ENCODE measurements around the gene POLR2I.

Gene POLR2I

DNA sequence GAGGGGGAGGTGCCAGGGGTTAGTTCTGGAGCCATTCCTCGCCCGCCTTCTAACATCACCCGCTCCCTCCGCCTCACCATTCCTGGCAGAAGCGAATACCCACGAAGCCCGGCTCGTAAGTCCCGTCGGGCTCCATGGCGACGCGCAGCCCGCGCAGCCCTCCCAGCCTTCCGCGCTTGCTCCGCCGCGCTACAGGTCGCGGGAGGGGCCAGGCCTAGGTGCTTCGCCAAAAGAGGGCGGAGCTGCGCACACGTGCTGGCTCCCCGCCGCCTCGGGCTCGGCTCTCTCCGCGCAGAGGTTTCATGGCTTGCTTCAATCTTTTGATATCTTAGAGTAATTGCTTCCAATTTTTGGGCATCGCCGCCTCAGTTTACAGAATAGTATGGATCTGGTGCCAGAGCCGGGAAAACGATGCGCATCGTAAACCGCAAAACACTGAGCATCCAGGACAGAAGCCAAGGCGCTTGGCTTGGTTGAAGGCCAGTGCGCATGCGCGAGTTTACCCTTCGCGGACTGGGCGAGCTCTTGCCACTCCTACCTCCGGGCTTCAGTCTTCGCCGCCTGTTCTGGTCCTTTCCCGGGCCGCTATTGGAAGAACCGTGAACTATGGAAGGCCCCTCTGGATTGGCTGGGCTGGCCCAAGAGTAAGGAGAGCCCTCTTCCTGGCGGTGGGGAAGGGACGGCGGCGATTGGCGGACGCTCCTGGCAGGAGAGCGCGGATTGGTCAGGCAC, at the start of gene POLR2I:
POLR2I (minus strand) TSS at position 155 of the 732 bp plus-strand sequence; CDS start at position 136, 19 bp downstream.
- DNase-seq (ENCODE audit: low read depth in 2 of 2), result peak; percentile 98 to 99

DNA sequence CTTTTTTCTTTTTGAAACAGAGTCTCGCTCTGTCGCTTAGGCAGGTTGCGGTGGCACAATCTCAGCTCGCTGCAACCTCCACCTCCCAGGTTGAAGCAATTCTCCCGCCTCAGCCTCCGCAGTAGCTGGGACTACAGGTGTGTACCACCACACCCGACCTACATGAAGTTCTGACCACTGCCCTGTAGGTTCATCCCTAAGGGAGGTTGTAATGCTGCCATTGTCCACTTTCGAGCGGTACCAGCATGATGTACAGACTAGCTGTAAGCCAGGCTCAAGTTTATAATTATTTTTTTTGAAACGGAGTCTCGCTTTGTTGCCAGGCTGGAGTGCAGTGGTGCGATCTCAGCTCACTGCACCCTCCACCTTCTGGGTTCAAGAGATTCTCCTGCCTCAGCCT, 49.1 kb upstream of the POLR2I start:
- no peak for DNase-seq (ENCODE audit: low read depth in 2 of 2)

- no peak for DNase-seq (ENCODE audit: low read depth in 2 of 2)
Measured at GRCh38 chr19:36160821-36161596, 46.3 kb upstream of the POLR2I start.

DNA sequence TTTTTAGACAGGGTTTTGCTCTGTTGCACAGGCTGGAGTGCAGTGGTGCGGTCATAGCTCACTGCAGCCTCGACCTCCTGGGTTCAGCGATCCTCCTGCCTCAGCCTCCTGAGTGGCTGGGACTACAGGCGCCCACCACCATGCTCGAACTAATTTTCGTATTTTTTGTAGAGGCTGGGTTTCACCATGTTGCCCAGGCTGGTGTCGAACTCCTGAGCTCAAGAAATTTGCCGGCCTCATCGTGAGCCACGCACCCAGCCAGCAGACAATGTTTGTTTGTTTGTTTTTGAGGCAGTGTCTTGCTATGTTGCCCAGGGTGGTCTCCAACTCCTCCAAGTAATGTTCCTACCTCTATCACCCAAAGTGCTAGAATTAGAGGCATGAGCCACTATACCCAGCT, 38.5 kb upstream of the POLR2I start:
- no peak for DNase-seq (ENCODE audit: low read depth in 2 of 2)

DNA sequence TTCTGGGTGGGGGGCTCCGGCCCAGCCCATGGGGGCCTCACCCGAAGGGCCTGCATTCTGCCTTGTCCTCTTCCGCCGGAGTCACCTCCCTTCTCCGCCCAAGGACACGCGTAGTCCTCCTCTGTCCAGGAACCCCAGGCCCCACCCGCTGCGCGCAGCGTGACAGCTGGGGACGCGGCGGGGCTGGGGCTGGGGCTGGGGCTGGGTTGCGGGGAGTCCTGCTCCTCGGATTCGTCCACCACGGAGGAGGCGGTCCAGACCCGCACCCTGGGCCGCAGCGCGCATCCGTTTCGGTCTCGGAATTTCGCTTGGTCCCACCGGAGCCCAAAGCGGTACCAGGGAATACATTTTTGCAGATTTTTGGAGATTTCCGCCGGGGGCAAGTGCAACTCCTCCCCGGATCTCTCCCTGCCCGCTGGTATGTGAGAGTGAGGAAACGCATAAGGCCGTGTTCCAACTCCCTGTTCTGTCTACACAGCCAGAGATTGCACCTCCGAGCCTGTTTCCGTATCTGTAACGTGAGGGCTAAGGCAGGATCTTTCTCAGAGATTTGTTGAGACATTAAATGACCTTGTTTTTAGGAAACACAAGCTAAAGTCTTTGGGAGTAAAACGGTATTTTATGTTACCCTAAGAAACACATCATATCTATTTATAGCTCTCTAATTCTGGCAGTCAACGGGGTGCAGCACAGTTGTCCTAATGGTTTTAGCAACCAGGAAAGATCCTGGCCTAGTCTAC, 37.8 kb upstream of the POLR2I start, which contains the start of gene COX7A1:
COX7A1 (minus strand) TSS at position 96 of the 740 bp plus-strand sequence; CDS start at position 56, 40 bp downstream.
- no peak for DNase-seq (ENCODE audit: low read depth in 2 of 2)

DNA sequence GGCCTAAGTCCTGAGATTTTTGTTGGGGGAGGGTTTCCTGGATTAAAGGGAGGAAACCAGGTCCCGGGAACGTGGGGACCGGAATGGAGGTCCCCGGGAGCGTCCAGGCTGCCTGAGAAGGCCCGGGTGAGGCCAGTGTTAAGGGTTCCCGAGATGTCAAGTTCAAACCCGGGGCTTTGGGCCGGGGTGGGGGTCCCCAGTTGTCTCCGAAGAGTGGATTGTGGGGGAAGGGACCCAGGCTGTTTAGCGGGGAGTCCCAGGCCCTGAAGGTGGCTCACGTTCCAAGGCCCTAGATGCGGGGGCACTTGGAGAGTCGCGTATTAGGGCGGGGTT, 37.3 kb upstream of the POLR2I start:
- DNase-seq (ENCODE audit: low read depth in 2 of 2), result no peak

- no peak for DNase-seq (ENCODE audit: low read depth in 2 of 2)
Measured at GRCh38 chr19:36151144-36152018, 36.7 kb upstream of the POLR2I start.

DNA sequence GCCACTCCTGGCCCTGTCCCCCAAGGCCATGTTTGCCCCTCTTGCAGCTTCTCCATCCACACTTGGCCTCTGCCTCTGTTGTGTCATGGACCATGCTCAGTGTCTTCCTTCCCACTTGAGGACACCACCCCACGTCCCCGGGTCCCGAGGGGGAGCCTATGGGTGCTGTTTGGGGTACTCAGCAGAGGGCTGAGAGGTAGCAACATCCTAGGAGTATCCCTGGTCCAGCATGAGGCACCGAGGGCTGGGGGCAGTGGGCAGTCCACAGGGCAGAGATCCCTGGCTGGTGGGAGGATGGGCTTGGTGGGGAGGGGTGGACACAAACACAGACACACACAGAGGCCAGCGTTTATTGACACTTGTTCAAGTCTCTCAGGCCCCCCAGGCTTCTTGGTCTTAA, 35.9 kb upstream of the POLR2I start:
- no peak for DNase-seq (ENCODE audit: low read depth in 2 of 2)

- DNase-seq (ENCODE audit: low read depth in 2 of 2), result no peak
Measured at GRCh38 chr19:36149673-36150406, 35.2 kb upstream of the POLR2I start.

- DNase-seq (ENCODE audit: low read depth in 2 of 2), result no peak
Measured at GRCh38 chr19:36144624-36145023, 29.9 kb upstream of the POLR2I start.

- DNase-seq (ENCODE audit: low read depth in 2 of 2), result no peak
Measured at GRCh38 chr19:36142496-36142895, 27.8 kb upstream of the POLR2I start.

DNA sequence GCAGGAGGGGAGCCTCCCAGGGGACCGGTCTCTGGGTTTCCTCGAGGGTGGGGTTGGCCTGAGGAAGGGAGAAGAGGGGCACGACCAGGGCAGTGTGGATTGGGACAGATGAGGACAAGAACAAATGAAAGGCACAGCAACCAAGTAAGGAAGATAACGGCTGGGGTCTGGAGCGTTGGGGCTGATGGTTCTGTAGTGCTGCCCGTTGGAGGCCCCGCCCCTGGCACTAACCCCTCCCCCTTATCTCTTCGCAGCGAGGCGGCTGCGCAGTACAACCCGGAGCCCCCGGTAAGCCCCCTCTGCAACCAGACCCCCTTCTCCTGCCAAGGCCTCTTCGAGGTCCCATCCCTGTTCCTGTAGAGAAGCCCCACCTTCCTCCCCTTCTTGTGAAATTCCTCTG, 27.4 kb upstream of the POLR2I start:
- DNase-seq (ENCODE audit: low read depth in 2 of 2), result no peak

DNA sequence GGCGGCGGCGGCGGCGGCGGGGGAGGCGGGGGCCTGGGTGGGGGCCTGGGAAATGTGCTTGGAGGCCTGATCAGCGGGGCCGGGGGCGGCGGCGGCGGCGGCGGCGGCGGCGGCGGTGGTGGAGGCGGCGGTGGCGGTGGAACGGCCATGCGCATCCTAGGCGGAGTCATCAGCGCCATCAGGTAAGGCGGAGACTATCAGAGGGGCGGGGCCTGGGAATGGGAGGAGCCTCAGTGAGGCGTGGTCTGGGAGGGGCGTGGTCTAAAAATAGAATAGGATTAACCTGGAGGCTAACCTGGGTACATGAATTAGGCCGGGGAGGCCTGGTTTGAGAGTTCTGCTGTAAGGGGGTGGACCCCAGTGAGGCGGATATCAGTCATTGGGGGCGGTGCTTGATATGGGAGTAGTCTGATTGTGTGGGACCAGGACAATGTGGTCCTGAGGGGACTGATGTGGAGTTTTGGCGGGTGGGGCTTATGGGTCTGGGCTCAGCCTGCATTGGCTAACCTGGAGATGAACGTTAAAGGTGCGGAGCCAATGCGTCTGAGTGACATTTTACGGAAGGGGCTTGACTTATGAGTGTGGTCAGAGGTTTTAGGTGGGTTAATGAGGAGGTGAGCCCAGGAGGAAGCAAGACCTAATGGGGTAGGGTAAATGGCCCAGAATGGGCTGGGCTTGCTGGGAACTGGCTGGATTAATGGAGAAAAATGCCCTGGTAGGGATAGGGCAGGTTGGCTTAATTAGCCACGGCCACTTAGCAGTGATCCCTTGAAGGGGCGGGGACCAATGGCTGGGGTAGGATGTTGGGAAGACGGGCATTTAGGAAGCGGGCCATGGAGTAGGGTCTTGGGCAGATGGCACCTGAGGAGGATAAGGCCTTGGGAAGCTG, 26.6 kb upstream of the POLR2I start:
- DNase-seq (ENCODE audit: low read depth in 2 of 2), result peak; percentile 79 to 89

GRCh38 chr19:36140304-36141038, 25.8 kb upstream of the POLR2I start:
- peak in 1 of 2 donors; percentile 14 for DNase-seq (ENCODE audit: low read depth in 2 of 2)

GRCh38 chr19:36139473-36140303, 25.0 kb upstream of the POLR2I start, which contains the start of gene CAPNS1:
TSS of gene CAPNS1 (plus strand) at chr19:36140066. CDS start at chr19:36141012, 946 bp downstream.
- DNase-seq (ENCODE audit: low read depth in 2 of 2), result peak; percentile 82 to 93

GRCh38 chr19:36139120-36139472, 24.4 kb upstream of the POLR2I start:
- no peak for DNase-seq (ENCODE audit: low read depth in 2 of 2)

DNA sequence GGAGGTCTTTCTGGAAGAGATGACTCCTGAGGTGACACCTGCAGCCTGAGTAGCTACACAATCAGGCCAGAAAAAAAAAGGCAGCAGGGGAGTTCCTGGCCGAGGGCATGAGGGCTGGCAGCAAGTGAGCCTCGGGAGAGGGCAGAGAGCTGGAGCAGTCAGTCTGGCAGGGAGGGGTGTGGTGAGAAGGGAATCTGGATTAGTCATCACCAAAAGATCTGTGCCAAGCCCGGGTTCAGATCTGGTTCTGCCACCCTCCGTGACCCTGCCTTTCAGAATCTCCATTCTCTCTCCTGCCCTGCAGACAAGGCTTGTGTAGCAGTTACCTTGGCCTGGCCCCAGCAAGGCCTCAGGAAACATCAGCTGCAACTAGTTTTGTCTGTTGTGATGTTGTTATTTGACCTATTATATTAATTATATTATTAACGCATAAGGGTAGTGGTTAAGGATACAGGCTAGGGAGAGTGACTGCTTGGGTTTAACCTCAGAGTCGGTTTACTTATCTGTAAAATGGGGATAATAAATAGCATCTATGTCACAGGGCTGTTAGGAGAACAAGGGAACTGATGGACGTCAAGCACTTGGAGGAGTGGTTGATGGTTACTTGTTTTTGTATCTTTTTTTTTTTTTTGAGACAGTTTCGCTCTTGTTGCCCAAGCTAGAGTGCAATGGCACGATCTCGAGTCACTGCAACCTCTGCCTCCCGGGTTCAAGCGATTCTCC, 22.4 kb upstream of the POLR2I start:
- DNase-seq (ENCODE audit: low read depth in 2 of 2), result no peak
